Esophagus muscularis mucosa (tissue), 3 donors: ENCODE data around the gene GJC1.

ENCODE experiments used
- CTCF ChIP-seq, 3 experiments: fragments of 200-600 bp in 2 of 3; fragments of 450-650 bp in 1 of 3; sonication (generic) in 2 of 3; IDR thresholded peaks; one replicate each; pipeline ENCODE4 v1.5.1; 2017 to 2019; ENCODE audit warnings: antibody characterized with exemption in 3 of 3, mild to moderate bottlenecking in 2 of 3, moderate library complexity in 1 of 3
- POLR2AphosphoS5 ChIP-seq, 2 donors: sonication (generic); formaldehyde crosslinking; IDR thresholded peaks; one replicate each; pipeline ENCODE4 v1.6.1; 2017; ENCODE audit warnings: antibody characterized with exemption in 2 of 2

- TF ChIP-seq CTCF (IDR thresholded peaks at IDR 0.05) (no peak), POLR2AphosphoS5 (IDR thresholded peaks at IDR 0.05) (no peak)
These were observed 24.1 kb upstream of the GJC1 start for GRCh38 chr17:44854192-44854591.
